Measurements from ENCODE around the gene RNASE7. TPM values are rescaled to one million over a fixed set of nuclear protein-coding genes. Genes with fewer than 3 reads are reported as not detected.

Gene RNASE7
- total and polyA plus RNA-seq, 4 donors, result 0.13 to 0.18 TPM; not detected in 2

DNA sequence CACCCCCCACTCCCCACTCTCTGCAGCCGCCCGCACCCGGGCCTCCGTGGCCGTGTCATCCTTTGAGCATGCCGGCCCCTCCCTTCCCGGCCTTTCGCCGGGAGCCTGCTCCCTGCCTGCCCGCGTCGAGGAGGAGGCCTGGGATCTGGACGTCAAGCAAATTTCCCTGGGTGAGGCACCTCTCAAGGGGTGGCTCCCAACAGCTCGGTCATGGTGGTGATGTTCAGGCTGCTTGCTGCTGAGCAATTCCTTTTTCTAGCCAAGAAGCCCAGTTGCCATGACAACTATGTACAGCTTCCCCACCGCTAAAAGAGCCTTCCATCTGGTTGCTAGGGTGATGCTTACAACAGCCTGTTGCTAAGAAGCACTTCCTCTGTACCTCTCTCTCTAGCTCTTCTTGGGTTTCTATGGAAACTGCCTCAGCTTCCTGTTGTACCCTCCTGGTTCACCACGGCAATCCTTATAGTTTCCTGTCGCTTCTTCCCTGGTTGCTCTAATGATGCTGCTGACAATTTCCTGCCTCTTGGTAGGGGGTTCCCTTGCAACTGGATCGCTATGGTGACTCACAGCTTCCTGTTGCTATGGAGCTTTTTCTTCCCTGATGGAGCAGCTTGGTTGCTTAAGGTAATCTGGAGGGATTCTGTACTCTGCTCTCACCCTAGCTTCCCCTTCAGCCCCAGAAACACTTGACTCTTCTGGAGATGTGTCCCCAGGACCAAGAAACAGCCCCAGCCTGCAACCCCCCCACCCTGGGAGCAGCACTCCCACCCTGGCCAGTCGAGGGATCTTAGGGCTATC lies 45.3 kb downstream of the RNASE7 start:
- peaks cover 0 to 2% (median 0%) of the 10 kb centered on the region in 4 donors for H3K9me3 ChIP-seq (ENCODE audit: control insufficient read depth in 4 of 4, insufficient read depth in 3 of 4, low read length in 3 of 4)
- H3K9ac ChIP-seq (ENCODE audit: insufficient read depth in 1 of 2, low read length in 2 of 2), result no peak overlapping the region
- peak; percentile 60 to 71 (median 68) for DNase-seq
- no peaks in the 10 kb centered on the region for H3K4me1 ChIP-seq (ENCODE audit: control insufficient read depth in 5 of 5, insufficient read depth in 5 of 5, low read length in 5 of 5)
- ATAC-seq (ENCODE audit: insufficient read depth, low FRiP score), result peak; percentile 20
- peaks cover 15 to 54% (median 41%) of the 10 kb centered on the region in 4 donors for H3K36me3 ChIP-seq (ENCODE audit: control insufficient read depth in 4 of 4, insufficient read depth in 4 of 4, low read length in 4 of 4)
- no peaks in the 10 kb centered on the region for H3K27me3 ChIP-seq (ENCODE audit: control insufficient read depth in 3 of 3, insufficient read depth in 3 of 3, low read length in 2 of 3)
- H3K4me3 ChIP-seq, result no peak overlapping the region
- 50 to 63% methylated on average over 19 of the region's 19 CpGs for WGBS, 2 donors
- TF ChIP-seq, protein P1, sequence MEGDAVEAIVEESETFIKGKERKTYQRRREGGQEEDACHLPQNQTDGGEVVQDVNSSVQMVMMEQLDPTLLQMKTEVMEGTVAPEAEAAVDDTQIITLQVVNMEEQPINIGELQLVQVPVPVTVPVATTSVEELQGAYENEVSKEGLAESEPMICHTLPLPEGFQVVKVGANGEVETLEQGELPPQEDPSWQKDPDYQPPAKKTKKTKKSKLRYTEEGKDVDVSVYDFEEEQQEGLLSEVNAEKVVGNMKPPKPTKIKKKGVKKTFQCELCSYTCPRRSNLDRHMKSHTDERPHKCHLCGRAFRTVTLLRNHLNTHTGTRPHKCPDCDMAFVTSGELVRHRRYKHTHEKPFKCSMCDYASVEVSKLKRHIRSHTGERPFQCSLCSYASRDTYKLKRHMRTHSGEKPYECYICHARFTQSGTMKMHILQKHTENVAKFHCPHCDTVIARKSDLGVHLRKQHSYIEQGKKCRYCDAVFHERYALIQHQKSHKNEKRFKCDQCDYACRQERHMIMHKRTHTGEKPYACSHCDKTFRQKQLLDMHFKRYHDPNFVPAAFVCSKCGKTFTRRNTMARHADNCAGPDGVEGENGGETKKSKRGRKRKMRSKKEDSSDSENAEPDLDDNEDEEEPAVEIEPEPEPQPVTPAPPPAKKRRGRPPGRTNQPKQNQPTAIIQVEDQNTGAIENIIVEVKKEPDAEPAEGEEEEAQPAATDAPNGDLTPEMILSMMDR (IDR thresholded peaks at IDR 0.05; ENCODE audit: control extremely low read depth, extremely low read depth), result no peak
- peak overlapping the region in 1 of 2 donors; percentile 54 for H3K27ac ChIP-seq (ENCODE audit: low read depth in 1 of 2, low read length in 1 of 2)

DNA sequence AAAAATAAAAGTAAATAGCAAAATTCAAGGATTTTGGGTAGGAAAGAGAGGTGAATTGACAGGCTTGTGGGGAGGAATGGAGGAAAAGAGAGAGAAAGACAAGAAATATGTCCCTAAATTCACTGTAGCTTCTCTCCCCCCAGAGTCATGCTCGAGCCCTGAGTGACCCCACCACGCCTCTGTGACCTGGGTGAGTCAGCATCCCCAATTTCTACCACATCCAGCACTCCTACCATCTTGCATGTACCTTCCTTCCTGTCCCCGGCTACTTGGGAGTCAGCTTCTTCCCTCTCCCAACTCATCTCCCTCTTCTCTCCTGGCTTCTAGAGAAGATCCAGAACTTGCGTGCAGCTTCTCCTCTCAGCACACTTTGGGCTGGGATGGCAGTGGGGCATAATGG lies 46.5 kb downstream of the RNASE7 start:
- peaks cover 14 to 48% (median 39%) of the 10 kb centered on the region in 4 donors for H3K36me3 ChIP-seq (ENCODE audit: control insufficient read depth in 4 of 4, insufficient read depth in 4 of 4, low read length in 4 of 4)
- TF ChIP-seq, protein P1 (IDR thresholded peaks at IDR 0.05; ENCODE audit: control extremely low read depth, extremely low read depth), result no peak

DNA sequence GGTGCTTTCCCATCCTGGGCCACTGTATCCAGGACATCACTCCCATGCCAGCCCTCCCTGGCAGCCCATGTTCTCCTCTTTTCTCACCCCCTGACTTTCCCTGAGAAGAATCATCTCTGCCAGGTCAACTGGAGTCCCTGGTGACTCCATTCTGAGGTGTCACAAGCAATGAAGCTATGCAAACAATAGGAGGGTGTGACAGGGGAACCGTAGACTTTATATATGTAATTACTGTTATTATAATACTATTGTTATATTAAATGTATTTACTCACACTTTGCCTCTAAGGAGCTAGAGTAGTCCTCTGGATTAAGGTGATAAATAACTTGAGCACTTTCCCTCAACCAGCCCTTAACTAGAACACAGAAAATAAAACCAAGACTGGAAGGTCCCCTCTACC lies 47.1 kb downstream of the RNASE7 start:
- DNase-seq (no peak), ATAC-seq (ENCODE audit: insufficient read depth, low FRiP score) (no peak)
- Histone ChIP-seq H3K27ac (ENCODE audit: low read depth in 1 of 2, low read length in 1 of 2) (peak overlapping the region in 1 of 2 donors; percentile 28), H3K9ac (ENCODE audit: insufficient read depth in 1 of 2, low read length in 2 of 2) (no peak overlapping the region), H3K4me3 (no peak overlapping the region), H3K4me1 (ENCODE audit: control insufficient read depth in 5 of 5, insufficient read depth in 5 of 5, low read length in 5 of 5) (peaks cover 0 to 7% (median 0%) of the 10 kb centered on the region in 5 donors), H3K9me3 (ENCODE audit: control insufficient read depth in 4 of 4, insufficient read depth in 3 of 4, low read length in 3 of 4) (peaks cover 0 to 2% (median 0%) of the 10 kb centered on the region in 4 donors), H3K36me3 (ENCODE audit: control insufficient read depth in 4 of 4, insufficient read depth in 4 of 4, low read length in 4 of 4) (peaks cover 9 to 45% (median 36%) of the 10 kb centered on the region in 4 donors), H3K27me3 (ENCODE audit: control insufficient read depth in 3 of 3, insufficient read depth in 3 of 3, low read length in 2 of 3) (no peaks in the 10 kb centered on the region)
- TF ChIP-seq, protein P1 (IDR thresholded peaks at IDR 0.05; ENCODE audit: control extremely low read depth, extremely low read depth), result no peak
- WGBS, 2 donors, result 53 to 77% methylated on average over 1 of the region's 1 CpG

More for the DNA sequence above, 46.5 kb downstream of the RNASE7 start:
- Histone ChIP-seq H3K4me3 (no peak overlapping the region), H3K27me3 (ENCODE audit: control insufficient read depth in 3 of 3, insufficient read depth in 3 of 3, low read length in 2 of 3) (no peaks in the 10 kb centered on the region), H3K9ac (ENCODE audit: insufficient read depth in 1 of 2, low read length in 2 of 2) (no peak overlapping the region), H3K9me3 (ENCODE audit: control insufficient read depth in 4 of 4, insufficient read depth in 3 of 4, low read length in 3 of 4) (peaks cover 0 to 2% (median 0%) of the 10 kb centered on the region in 4 donors), H3K4me1 (ENCODE audit: control insufficient read depth in 5 of 5, insufficient read depth in 5 of 5, low read length in 5 of 5) (peaks cover 0 to 1% (median 0%) of the 10 kb centered on the region in 5 donors), H3K27ac (ENCODE audit: low read depth in 1 of 2, low read length in 1 of 2) (no peak overlapping the region)
- ATAC-seq (ENCODE audit: insufficient read depth, low FRiP score), result no peak
- DNase-seq, result no peak
- WGBS, 2 donors, result 78 to 82% methylated on average over 4 of the region's 4 CpGs
